OCI-LY7 (cell line): ENCODE results near the gene KAZN. TPM values are rescaled to one million over a fixed set of nuclear protein-coding genes. Genes with fewer than 3 reads are reported as not detected.

Source experiments
- BruUV-seq: library from RNA; stranded (reverse); fragments of 400-500 nt; replicated peaks from 2 replicates; lab custom pipeline; 2021; lab: Mats Ljungman, UMichigan
- CTCF ChIA-PET: fragments of 300-600 bp; sonication (Branson Sonifier 250); formaldehyde crosslinking; loops from one replicate; lab custom pipeline; 2022; ENCODE audit warnings: antibody characterized with exemption; ENCODE audit not compliant: unreplicated experiment; lab: Charles Lee
- POLR2A ChIA-PET: fragments of 300-600 bp; sonication (Branson Sonifier 250); formaldehyde crosslinking; loops from one replicate; lab custom pipeline; 2022; ENCODE audit warnings: antibody characterized with exemption; lab: Charles Lee
- DNase-seq: peaks from one replicate; pipeline ENCODE4 v3.0.0-alpha.2; 2015; ENCODE audit warnings: low spot score
- H2AFZ ChIP-seq: fragments of 200-600 bp; sonication (generic), shearing (Covaris generic); 2 replicates; pipeline ENCODE4 v1.6.1; 2014; ENCODE audit warnings: mild to moderate bottlenecking, antibody characterized with exemption, low read length, moderate library complexity
- H3K27ac ChIP-seq: fragments of 200-600 bp; sonication (generic); 2 replicates; pipeline ENCODE4 v1.5.1; 2014; ENCODE audit warnings: mixed run types, low read depth, mild to moderate bottlenecking, moderate library complexity, low read length, inconsistent platforms; ENCODE audit not compliant: poor library complexity, severe bottlenecking
- H3K36me3 ChIP-seq: fragments of 200-600 bp; sonication (generic); 2 replicates; pipeline ENCODE4 v1.6.1; 2014; ENCODE audit warnings: mild to moderate bottlenecking, antibody characterized with exemption, low read length, moderate library complexity, mixed read lengths; ENCODE audit not compliant: insufficient read depth
- H3K4me1 ChIP-seq: fragments of 200-600 bp; sonication (generic); 2 replicates; pipeline ENCODE4 v1.5.1; 2014; ENCODE audit warnings: mild to moderate bottlenecking, low read length; ENCODE audit not compliant: insufficient read depth, poor library complexity, severe bottlenecking
- H3K4me2 ChIP-seq: fragments of 200-600 bp; sonication (generic); 2 replicates; pipeline ENCODE4 v1.6.1; 2014; ENCODE audit warnings: mild to moderate bottlenecking, low read length
- H3K4me3 ChIP-seq: fragments of 200-600 bp; sonication (generic); 2 replicates; pipeline ENCODE4 v1.5.1; 2014; ENCODE audit warnings: mild to moderate bottlenecking, low read depth, low read length; ENCODE audit not compliant: poor library complexity, severe bottlenecking
- H3K79me2 ChIP-seq: fragments of 200-600 bp; sonication (generic); 2 replicates; pipeline ENCODE4 v1.6.1; 2016; ENCODE audit warnings: low read depth, mild to moderate bottlenecking, low read length, moderate library complexity, mixed read lengths; ENCODE audit not compliant: insufficient read depth
- H3K9me2 ChIP-seq: fragments of 200-600 bp; sonication (generic); 2 replicates; pipeline ENCODE4 v1.6.1; 2016; ENCODE audit warnings: mild to moderate bottlenecking, low read length, mixed read lengths; ENCODE audit not compliant: insufficient read depth
- H3K9me3 ChIP-seq: fragments of 200-600 bp; sonication (generic); 2 replicates; pipeline ENCODE4 v1.6.1; 2014; ENCODE audit warnings: mild to moderate bottlenecking, mixed run types, low read length, mixed read lengths
- H4K20me1 ChIP-seq: fragments of 200-600 bp; sonication (generic); 2 replicates; pipeline ENCODE4 v1.6.1; 2014; ENCODE audit warnings: mild to moderate bottlenecking, antibody characterized with exemption, low read length, moderate library complexity, mixed read lengths; ENCODE audit not compliant: insufficient read depth
- CTCF ChIP-seq: fragments of 200-600 bp; sonication (generic); conservative IDR thresholded peaks from 2 replicates; pipeline ENCODE4 v1.5.1; 2014; ENCODE audit warnings: mild to moderate bottlenecking, antibody characterized with exemption, low read length, moderate library complexity, mixed read lengths
- EZH2phosphoT487 ChIP-seq: fragments of 200-600 bp; sonication (generic); IDR thresholded peaks from 2 replicates; pipeline ENCODE4 v1.6.1; 2018; ENCODE audit warnings: low read depth, borderline replicate concordance, mild to moderate bottlenecking, mixed run types, antibody characterized with exemption, low read length, moderate library complexity, mixed read lengths
- intact Hi-C: fragments of 100-400 bp; cut with micrococcal nuclease; formaldehyde crosslinking; loops from one replicate; pipeline ENCODE4 v1.10.0; 2022; ENCODE audit not compliant: unreplicated experiment
- total RNA-seq, 2 experiments: library from RNA; depleted of rRNA in 1 of 2; stranded (reverse); fragments of >200 nt in 1 of 2; shearing (Covaris generic) in 1 of 2; gene quantifications; 2 replicates each; pipeline ENCODE4 v1.2.3, GENCODE V29; 2014 to 2022

The KAZN gene
- total RNA-seq, 2 experiments from 2014 or later = 0.40 to 2.4 TPM

- ChIA-PET CTCF (no interaction called here), POLR2A (interaction anchor here (0.6 kb wide), 1 partner anchor 719 kb away, joined by 3 read pairs; no protein-coding TSS in a partner anchor)
- Histone ChIP-seq H3K9me2 (no peaks in the 10 kb centered on the region), H3K4me3 (no peak overlapping the region), H3K27ac (no peak overlapping the region), H3K9me3 (peaks cover 19% of the 10 kb centered on the region), H3K79me2 (no peaks in the 10 kb centered on the region), H2AFZ (0 out of 2 replicates have a peak overlapping the region, but pooled peaks have one; percentile 13), H3K4me1 (peaks cover 21% of the 10 kb centered on the region), H3K4me2 (no peak overlapping the region), H4K20me1 (no peaks in the 10 kb centered on the region), H3K36me3 (no peaks in the 10 kb centered on the region)
- BruUV-seq = no TSS peak
- intact Hi-C loops = no loop called here
- no peak for DNase-seq
- no peak for TF ChIP-seq EZH2phosphoT487
- no peak for TF ChIP-seq CTCF
These were observed 212.3 kb downstream of the KAZN start for GRCh38 chr1:14810595-14811361.

GRCh38 chr1:14811573-14811972 is 213.1 kb downstream of the KAZN start:
- H3K9me2 ChIP-seq = no peaks in the 10 kb centered on the region
- ChIA-PET CTCF (no interaction called here), POLR2A (interaction anchor here (0.6 kb wide), 1 partner anchor 719 kb away, joined by 3 read pairs; no protein-coding TSS in a partner anchor)
- H3K4me3 ChIP-seq = no peak overlapping the region
- no peaks in the 10 kb centered on the region for H4K20me1 ChIP-seq
- peaks cover 21% of the 10 kb centered on the region for H3K4me1 ChIP-seq
- intact Hi-C loops = no loop called here
- no peak overlapping the region for H3K4me2 ChIP-seq
- H3K79me2 ChIP-seq = no peaks in the 10 kb centered on the region
- H3K9me3 ChIP-seq = peaks cover 16% of the 10 kb centered on the region
- H3K36me3 ChIP-seq = no peaks in the 10 kb centered on the region
- BruUV-seq = no TSS peak
- no peak for DNase-seq
- no peak overlapping the region for H3K27ac ChIP-seq
- 0 out of 2 replicates have a peak overlapping the region, but pooled peaks have one; percentile 3 for H2AFZ ChIP-seq
- TF ChIP-seq EZH2phosphoT487 (no peak), CTCF (no peak)

- no TSS peak for BruUV-seq
- POLR2A ChIA-PET = interaction anchor here (0.5 kb wide), 1 partner anchor 191 kb away, joined by 3 read pairs; no protein-coding TSS in a partner anchor
- intact Hi-C loops = no loop called here
These were observed 213.7 kb downstream of the KAZN start for GRCh38 chr1:14812189-14812588.

More at GRCh38 chr1:14812189-14812588, 213.7 kb downstream of the KAZN start:
- CTCF ChIA-PET = no interaction called here
- Histone ChIP-seq H2AFZ (no peak overlapping the region), H3K36me3 (no peaks in the 10 kb centered on the region), H4K20me1 (no peaks in the 10 kb centered on the region), H3K79me2 (no peaks in the 10 kb centered on the region), H3K27ac (no peak overlapping the region), H3K4me3 (no peak overlapping the region), H3K4me2 (no peak overlapping the region), H3K9me2 (no peaks in the 10 kb centered on the region), H3K4me1 (peaks cover 21% of the 10 kb centered on the region), H3K9me3 (peaks cover 10% of the 10 kb centered on the region)
- TF ChIP-seq CTCF (no peak), EZH2phosphoT487 (no peak)
- DNase-seq = no peak
